ENCODE measurements around the gene OR14C36. TPM values are rescaled to one million over a fixed set of nuclear protein-coding genes. Genes with fewer than 3 reads are reported as not detected.

Gene OR14C36
- total RNA-seq, 1 experiment from 2014 or later = not detected

- Mint-ChIP-seq H3K4me1 (no peaks in the 10 kb centered on the region), H3K27ac (no peak overlapping the region), H3K4me3 (no peak overlapping the region), H3K36me3 (ENCODE audit: insufficient read depth in 1 of 3, low read depth in 3 of 3) (peaks cover 0 to 26% (median 7%) of the 10 kb centered on the region in 3 experiments; a peak in 3 of 7 replicates), H3K27me3 (ENCODE audit: low read depth) (no peaks in the 10 kb centered on the region), H3K9me3 (peaks cover 79 to 85% of the 10 kb centered on the region in 2 experiments)
- H3K4me2 ChIP-seq (ENCODE audit: insufficient read depth, insufficient read length, low read length) = no peak overlapping the region
- H3K27ac ChIP-seq (ENCODE audit: insufficient read length, low read depth, low read length) = no peak overlapping the region
- H2BK12ac ChIP-seq (ENCODE audit: insufficient read length, low read depth, low read length) = no peak overlapping the region
- no peak overlapping the region for H3K23ac ChIP-seq (ENCODE audit: insufficient read length, low read depth, low read length)
- no peak for TF ChIP-seq CTCF (conservative IDR thresholded peaks at IDR 0.05)
- no peak overlapping the region for H4K8ac ChIP-seq (replicated peaks; ENCODE audit: insufficient read length, low read depth, low read length)
- H2BK15ac ChIP-seq (ENCODE audit: low read depth, low read length) = no peak overlapping the region
- no peak overlapping the region for H3K18ac ChIP-seq (ENCODE audit: insufficient read length, low read depth, low read length)
- no peak overlapping the region for H3K4ac ChIP-seq (ENCODE audit: low read depth, low read length)
- WGBS (ENCODE audit: extremely low coverage, insufficient read length, low lambda C conversion rate) = no CpG with 5 or more reads among the region's 3 CpGs
- DNase-seq = no peak
- H3K79me1 ChIP-seq (ENCODE audit: insufficient read depth, low read depth, low read length, poor library complexity, severe bottlenecking) = no peaks in the 10 kb centered on the region
- H3K9me3 ChIP-seq (ENCODE audit: control insufficient read depth, low read depth, low read length) = peaks cover 77% of the 10 kb centered on the region
- H3K14ac ChIP-seq (ENCODE audit: insufficient read depth, low read length) = no peak overlapping the region
- no peak overlapping the region for H2AK5ac ChIP-seq (ENCODE audit: insufficient read length, low read length)
- no peaks in the 10 kb centered on the region for H3K23me2 ChIP-seq (ENCODE audit: insufficient read length, low read depth, low read length, poor library complexity, severe bottlenecking)
- no peak overlapping the region for H4K5ac ChIP-seq (ENCODE audit: insufficient read length, low read depth, low read length)
- no peaks in the 10 kb centered on the region for H3K4me1 ChIP-seq (ENCODE audit: insufficient read depth, low read length)
- no peaks in the 10 kb centered on the region for H4K20me1 ChIP-seq (ENCODE audit: control insufficient read depth, insufficient read depth, insufficient read length)
- H3K56ac ChIP-seq (ENCODE audit: insufficient read length, low read depth, low read length) = no peak overlapping the region
- H3T11ph ChIP-seq (ENCODE audit: low read length) = no peak overlapping the region
- H2BK5ac ChIP-seq (ENCODE audit: insufficient read length, low read length) = no peak overlapping the region
- no peak overlapping the region for H2AFZ ChIP-seq (ENCODE audit: low read length)
- no peak overlapping the region for H2BK20ac ChIP-seq (ENCODE audit: low read depth, low read length, poor library complexity, severe bottlenecking)
- no peak overlapping the region for H4K91ac ChIP-seq (ENCODE audit: insufficient read length, low read depth, low read length)
- H3K79me2 ChIP-seq (ENCODE audit: insufficient read depth, low read length) = no peaks in the 10 kb centered on the region
- no peak overlapping the region for H2BK120ac ChIP-seq (ENCODE audit: low read depth, low read length, poor library complexity, severe bottlenecking)
- H3K27me3 ChIP-seq (ENCODE audit: insufficient read depth, low read length) = no peaks in the 10 kb centered on the region
- no peak overlapping the region for H3K9ac ChIP-seq (ENCODE audit: extremely low read depth, insufficient read length, low read length)
These were observed 10.8 kb downstream of the OR14C36 start for GRCh38 chr1:248359415-248359814.
